HG03196 (cell line): ENCODE results near the gene MYO1E.

Experiments used
- ATAC-seq: cut with Tn5 transposase; IDR thresholded peaks from one replicate; pipeline ENCODE4 v1.9.1; 2021; ENCODE audit not compliant: unreplicated experiment

The MYO1E gene

DNA sequence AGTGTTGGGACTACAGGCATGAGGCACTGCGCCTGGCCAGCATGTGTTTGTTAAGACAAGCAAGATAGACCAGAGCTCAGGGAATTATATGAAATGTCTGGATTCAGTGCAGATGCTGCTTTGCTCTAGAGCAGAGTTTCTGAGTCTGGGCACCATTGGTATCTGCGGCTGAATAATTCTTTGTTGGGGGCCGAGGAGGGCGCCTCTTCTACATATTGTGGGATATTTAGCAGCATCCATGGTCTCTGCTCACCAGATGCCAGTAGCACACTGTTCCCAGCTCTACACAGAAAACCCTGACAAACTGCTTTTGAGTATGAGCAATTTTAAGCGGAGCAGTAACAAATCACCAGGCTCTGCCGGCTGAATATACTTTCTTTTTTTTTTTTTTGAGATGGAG is 169.7 kb downstream of the MYO1E start:
- ATAC-seq: no peak

DNA sequence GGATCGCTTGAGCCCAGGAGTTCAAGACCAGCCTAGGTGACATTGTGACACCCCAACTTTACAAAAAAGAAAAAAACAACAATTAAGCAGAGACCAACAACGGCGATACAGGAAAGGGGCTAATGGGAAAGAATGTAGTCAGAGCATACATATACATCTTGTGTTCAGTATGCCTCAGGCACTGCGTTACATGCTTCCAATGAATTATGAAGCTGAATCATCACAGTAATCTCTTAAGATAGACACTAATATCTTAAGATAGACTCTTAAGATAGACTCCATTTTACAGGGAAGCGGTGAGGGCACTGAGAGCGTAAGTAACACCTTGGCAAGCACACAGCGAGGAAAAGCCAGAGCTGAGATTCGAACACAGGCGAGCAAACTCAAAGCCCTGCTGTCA is 172.1 kb downstream of the MYO1E start:
- no peak for ATAC-seq

DNA sequence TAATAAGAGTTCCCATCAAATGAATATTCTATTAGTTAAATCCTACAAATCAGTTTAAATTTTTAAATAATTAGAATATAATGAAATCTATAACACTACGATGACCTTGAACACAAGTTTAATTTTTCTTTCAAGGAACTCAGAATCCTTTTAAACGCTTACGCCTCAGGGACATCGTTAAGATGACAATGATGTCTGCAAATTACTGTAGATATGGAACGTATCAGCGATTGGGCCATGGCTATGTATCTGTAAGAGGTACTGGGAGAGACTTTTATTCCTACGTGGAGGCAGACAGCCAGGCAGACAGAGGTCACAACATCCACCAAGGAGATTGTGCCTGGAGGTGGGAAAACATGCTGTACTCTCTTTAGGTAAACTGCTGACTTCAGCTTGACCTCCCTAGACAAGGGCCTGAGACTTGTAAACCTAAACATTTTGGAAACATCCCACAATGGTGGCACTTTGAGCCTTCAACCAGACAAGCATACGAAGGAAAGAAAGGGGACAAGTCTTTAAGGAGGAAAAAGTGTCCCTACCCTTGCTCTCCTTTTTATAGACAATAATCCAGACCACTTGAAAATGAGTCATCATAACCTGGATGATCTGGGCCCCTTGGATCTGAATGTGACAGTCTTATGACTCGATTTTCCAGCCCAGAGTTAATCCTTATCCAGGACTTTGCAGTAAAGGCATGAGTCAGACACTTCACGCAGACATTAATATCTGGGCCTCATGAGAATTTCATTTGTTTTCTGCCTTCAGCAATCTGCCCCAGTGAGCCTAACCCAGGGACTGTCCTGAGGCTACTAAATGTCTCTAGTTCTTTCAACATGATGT is 172.8 kb downstream of the MYO1E start:
- no peak for ATAC-seq

DNA sequence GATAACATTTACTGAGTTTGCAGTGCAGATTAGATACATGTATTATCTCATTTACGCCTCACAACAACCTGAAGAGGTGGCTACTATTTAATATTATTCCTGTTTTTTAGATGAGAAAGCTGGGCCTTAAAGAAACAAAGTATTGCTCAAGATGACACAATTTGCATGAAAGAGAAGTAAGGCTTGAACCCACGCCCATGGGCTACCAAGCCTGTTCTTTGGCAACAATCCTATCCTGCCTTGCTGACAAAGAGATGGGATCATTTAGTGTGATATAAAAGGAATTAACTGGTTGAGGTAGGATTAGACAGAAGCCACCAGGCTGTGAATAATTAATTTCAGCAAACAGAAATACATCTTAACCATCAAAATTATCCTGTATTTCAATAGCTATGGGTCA is 175.2 kb downstream of the MYO1E start:
- ATAC-seq: no peak

DNA sequence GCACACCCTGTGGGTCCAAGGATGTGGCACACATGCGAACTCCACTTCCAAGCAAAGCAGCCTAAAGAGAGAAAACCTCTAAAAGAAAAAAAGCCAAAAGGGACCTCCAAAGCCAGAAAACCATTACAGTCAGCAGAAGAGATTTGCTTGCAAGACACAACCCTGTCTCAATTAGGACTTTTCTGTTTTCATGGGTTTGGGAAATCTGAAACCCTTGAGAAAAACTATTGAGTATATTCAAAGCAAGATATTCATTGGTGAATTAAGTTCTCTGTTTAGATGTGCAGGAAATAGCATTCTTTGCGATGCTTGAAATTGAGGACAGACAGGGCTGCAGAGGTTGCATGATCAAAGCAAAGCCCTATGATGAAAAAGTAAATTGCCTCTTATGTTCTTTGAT is 176.3 kb downstream of the MYO1E start:
- no peak for ATAC-seq

DNA sequence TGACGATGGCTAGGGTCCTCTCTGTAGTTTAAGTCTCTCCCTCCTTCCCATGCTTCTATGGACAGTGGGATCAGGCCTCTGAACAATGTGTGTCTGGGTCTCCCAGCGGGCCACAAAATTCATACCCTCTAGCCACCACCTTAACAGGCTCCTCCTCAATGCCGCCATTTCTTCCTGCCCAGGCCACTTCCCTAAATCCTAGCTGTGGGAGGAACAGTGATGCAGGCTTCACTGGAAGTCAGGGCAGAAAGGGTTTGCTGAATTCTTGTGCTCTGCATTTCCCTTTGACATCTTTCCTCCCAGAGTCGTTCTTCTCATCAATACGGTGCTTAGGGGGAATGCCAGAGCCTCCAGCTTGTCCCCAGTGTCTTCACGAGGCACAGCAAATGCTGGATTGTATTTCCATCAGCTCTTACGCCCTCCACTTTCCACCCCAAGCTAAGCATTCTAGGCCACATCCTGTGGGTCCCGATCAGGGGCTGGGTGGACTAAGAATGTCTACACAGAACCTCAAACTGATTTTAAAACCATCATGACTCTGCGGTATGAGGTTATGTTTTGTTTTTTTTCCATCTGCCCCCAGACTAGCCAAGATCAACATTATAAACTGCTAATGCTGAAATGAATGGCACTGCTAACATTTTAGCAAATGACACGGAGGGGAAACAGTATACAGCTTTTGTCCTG is 177.9 kb downstream of the MYO1E start:
- ATAC-seq: no peak

DNA sequence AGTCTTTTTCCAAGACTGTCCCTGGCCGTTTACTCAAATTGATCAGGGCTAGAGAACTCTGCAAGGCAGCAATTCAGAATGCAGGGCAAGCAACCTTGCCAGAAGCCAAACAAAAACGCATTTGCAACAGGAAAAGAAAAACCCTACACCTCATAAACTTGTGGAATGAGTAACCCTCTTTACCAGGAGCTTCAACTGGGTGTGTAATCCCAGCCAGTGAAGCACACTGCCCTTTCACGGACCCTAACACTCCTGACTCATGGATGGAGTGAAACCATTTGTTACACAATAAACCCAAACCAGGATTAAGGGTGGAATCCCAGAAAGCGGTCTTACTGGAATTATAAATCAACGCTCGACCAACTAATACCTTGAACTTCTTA is 180.8 kb downstream of the MYO1E start:
- ATAC-seq: no peak

DNA sequence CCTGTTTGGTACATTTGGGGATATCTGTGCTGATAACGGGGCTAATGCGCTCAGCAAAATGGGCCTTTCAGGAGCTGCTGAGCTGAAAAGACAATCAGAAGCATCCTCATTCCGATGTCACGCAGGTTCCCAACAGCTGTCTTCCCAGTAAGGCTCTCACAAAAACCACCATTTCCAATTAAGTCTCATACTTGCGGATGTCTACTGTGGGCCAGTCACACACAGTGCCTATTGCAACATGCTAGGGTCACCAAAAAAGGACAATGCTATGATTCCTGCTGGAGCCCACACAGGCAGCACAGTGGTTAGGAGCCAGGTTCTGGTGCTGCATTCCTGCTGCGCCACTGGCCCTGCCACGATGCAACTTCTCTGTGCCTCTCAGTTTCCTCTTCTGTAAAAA is 182.4 kb downstream of the MYO1E start:
- no peak for ATAC-seq

DNA sequence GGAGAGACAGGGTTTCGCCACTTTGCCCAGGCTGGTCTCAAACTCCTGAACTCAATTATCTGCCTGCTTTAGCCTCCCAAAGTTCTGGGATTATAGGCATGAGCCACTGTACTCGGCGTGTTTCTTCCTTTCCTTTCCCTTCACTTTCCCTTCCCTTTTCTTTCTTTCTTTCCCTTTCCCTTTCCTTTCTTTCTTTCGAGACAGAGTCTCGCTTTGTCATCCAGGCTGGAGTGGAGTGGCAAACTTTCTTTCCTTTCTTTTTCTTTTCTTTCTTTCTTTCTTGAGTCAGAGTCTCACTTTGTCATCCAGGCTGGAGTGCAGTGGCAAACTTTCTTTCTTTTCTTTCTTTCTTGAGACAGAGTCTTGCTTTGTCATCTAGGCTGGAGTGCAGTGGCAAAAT is 183.4 kb downstream of the MYO1E start:
- ATAC-seq: no peak

DNA sequence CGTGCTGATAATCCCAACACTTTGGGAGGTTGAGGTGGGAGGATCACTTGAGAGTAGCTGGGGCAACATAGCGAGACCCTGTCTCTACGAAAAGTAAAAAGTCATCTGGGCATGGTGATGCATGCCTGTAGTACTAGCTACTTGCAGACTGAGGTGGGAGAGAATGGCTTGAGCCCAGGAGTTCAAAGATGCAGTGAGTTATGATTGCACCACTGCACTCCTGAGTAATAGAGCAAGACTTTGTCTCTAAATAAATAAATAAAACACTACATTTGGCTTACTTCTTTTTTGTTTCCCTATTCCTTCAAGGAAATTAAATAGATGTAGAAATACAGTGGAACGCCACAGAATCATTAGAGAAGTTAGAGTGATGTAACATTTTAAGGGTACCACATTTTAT is 186.2 kb downstream of the MYO1E start:
- no peak for ATAC-seq

DNA sequence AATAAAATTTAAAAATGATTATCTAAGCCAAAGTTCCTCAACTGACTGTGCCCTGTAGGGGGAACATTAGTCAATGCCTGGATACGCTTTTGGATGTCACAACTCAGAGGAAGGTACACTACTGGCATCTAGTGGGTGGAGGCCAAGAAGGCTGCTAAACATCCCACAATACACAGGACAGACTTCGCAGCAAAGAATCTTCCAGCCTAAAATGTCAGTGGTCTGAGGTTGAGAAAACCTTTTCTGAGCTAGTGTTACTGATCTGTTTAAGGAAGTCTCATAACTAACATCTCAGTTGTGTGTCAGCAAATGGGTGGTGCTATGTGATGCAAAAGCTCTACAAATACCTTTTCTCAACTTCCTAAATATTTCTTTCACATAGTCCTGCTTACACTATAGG is 186.9 kb downstream of the MYO1E start:
- ATAC-seq: no peak

DNA sequence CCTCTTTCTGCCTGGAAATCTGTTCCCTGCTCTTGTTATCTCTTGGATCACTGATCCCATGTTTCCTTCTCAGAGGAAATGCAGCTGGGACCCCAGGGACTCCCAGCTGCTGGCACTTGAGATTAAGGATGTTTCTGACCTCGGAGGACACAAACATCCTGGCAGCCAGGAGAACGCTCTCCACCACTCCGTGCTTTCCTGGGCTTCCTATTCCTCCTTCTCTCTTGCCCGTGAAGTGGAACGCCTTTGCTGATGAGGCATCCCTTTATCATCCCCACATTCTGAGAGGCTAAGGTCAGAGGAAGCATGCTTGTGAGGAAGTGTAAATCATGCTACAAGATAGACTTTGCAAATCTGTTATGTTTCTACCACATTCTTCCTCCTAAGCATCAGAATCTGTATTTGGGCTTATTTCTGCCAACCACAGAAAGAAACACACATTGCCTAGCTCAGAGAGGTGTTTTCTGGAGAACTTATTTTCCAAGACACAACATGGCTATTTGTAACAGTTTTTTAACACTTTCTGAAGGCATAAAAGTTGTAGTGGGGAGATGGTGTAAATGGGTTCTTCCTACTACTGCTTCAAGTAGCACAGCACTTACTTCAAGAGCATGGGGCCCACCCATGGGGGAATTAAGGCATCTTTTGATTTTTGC is 191.6 kb downstream of the MYO1E start:
- no peak for ATAC-seq

DNA sequence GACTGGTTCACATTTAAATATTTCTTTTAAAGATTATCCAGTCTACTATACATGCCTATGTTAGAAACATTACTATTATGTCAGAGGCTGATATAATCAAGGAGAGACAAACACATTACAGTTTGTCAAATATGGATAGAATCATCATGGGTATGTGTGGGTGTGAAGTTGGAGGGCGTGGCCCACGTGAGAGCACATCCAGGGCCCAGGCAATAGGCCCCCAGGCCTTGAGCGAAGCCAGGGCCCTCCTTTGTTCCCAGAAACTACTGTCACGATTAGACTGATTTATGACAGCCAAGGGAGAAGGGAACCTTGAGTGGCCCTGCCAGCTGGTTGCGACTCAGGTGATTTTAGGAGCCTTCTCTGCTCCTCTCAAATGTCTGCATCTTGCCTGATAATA is 193.0 kb downstream of the MYO1E start:
- ATAC-seq: no peak

DNA sequence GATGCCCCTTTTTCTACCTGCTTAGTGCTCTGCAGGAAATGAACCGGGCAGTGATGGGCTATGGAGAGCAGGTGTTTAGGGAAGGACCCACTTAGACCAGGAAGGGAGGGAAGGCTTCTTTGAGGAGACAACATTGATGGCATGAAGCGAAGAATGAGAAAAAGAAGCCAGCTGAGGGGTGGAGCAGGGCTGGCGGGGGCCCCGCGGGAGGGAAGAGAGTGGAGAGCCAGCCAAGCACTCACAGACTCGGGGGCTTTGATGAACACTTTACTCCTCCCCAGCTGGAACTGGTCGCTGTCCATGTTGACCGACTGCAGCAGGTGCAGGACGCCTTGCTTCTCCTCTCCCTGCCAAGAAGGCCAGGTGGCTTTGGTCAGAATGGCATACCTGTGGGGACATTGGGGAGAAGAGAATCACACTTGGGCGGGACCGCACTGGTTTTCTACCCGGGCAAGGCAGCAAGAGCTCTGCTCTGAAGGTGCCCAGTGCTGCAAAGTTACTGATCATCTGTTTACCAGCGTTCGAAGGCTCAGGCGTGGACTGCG is 194.4 kb downstream of the MYO1E start:
- no peak for ATAC-seq

DNA sequence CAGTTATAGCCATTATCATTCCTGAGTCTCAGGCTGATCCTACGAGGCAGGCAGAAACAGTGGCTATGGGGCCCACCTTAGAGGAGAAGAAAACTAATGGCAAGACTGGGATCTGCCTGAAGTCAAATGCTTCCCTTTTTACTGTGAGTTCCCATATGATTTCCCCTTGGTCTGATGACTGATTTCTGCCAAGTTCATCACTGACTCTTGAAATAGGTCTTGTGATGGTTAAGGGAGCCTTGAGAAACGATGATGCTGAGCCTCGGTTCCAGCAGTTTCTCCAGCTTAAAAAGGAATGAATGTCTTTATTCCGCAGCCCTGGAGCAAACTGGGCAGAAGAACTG is 195.4 kb downstream of the MYO1E start:
- ATAC-seq: no peak

DNA sequence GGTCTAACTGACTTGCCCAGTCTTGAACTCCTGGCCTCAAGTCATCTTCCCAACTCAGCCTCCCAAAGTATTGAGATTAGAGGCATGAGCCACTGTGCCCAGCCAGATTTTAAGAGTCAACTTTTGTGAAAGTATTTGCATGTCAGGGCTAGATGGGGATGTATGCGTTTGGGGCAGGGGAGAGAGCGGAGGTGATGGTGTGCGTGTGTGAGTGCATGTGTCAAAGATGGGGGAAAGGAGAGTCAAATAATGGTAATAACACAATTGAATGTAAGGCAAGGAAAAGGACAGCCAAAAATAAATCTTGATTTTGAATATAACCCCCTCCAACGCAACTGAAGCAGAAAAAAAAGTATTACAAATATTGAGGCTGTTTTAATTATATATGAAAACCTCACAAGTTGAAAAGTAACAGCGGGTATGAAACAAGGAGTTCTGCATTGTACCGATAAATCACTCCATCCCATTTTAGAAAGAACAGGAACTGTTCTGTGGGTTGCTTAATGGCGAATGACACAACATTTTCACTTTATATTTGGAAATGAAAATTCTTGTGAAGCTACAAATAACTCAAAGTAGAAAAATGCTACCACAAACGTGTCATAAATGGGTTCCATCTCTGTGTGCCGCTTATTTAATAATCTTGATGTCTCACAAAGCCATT is 195.9 kb downstream of the MYO1E start:
- no peak for ATAC-seq

DNA sequence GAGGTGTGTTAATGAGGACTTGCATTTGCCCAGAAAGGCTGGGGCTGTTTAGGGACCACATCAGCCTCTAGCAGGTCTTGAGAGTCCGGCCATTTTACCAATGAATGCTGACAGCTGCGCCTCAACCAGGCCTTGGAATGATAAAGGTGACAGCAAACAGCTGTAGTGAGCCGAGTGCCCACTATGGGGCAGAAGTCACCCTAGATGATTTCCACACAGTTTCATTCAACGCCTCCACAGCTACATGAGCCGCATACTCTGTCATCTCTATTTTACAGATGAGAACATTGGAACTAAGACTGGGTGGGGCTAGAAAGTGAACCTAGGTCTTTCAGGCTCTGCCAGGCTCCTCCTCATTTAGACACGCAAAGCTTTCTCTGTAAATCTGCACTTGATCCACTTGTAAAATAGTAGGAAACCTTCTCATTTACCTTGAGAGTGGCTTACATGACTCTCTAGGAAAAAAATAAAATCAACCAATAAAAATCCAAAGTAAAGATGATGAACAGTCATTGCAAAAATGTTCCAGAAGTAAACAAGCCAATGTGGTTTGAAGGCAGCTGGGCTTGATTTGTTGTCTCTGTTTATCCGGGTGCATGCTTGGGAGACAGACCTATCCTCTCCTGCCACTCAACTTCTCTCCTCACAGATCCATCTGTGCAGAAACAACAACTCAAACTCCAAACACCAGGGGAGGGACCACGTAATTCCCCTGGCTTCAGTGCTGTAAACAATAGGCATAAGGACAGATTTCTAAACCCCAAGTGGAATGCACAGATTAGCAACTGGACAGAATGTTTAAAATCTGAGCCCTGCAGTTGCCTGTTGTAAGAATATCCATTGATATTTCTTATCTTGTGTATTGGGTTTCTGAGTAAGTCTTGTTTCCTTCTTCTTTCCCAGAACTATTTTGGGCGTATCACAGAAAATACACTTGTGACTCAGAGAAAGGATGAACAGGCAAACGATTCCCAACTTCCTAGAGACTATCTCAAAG is 197.5 kb downstream of the MYO1E start:
- no peak for ATAC-seq

DNA sequence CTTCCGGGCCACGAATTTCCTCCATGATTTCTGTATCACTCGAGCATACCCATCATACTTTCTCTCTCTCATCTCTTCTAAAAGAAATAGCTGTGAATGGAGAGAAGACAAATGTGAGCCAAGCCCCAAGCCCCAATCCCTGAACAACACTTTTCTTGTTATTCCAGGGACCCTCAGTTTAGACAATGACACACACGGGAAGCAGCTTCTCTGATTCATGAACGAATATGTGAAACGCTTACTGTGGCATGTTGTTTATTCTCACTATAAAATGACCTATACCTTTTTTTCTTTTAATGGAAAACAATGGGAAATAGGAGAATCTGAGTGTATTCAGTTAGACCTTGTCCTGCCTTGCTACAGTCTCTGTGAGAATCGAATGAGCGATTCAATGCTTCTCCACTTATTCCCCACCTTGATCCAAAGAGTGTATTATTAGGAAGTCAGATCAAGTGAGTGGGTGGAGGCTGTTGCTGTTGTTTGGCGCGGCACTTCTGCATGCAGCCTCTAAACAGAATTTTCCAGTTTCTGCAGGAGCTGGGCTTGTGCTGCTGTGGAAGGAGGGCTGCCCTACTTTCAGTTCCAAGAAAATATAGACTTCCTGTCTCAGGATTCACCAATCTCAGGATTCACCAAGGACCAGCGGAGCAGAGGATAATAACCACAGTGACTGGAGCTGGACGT is 198.4 kb downstream of the MYO1E start:
- ATAC-seq: no peak

DNA sequence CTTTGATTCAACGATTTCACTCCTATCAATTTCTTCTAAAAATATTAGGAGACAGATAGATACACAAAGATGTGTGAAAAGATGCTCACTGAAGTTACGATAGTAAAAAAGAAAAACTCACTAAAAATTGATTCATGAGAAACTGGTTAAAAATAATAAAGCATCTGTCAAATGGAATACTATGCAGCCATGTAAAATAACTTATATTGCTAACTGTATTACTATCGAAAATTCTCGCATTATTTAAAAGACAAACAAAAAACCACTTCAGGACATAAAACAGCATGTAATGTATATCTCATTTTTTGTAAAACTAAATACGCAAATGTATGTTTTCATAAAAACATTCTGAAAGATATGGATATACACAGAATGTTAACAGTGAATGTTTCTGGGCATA is 199.5 kb downstream of the MYO1E start:
- no peak for ATAC-seq
